ENCODE measurements around the gene CLDN10. TPM values are rescaled to one million over a fixed set of nuclear protein-coding genes. Genes with fewer than 3 reads are reported as not detected.

The CLDN10 gene
- total and polyA plus RNA-seq, 2 experiments from 2014 or later = 0.83 to 2.4 TPM

DNA sequence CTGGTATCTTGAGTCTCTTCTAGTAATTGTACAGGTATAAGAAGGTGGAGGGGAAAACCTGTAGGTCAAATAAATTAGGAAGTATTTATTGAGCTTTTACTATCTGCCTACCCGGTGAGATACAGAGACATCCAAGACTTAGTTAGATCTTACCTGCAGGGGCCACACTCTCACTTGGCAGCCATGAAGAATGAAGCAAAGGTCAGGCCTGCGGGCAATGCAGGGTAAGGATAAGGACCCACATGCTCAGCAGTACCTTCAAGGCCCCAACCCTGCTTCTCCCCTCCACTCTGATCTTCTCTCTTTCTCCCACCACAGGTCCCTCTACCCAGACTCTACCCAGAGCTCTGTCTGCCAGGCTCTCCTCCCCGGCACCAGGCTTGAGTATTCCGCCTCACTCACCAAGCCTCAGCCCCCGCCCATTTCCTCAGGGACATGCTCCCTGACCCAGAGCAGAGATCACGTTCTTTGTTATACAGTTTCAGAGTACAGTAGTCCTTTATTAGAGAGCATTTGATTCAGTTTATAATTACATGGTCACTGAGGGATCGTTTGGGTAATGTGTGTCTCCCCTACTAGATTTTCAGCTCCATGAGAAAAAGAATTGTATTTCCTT lies 18.9 kb upstream of the CLDN10 start:
- H3K36me3 ChIP-seq (replicated peaks; ENCODE audit: insufficient read depth, low read depth) = no peaks in the 10 kb centered on the region
- no peak overlapping the region for H2AFZ ChIP-seq
- H3K4me2 ChIP-seq = no peak overlapping the region
- no peak overlapping the region for H3K4me3 ChIP-seq
- H3K9me3 ChIP-seq (ENCODE audit: low read depth) = no peaks in the 10 kb centered on the region
- no peak overlapping the region for H3K27ac ChIP-seq
- DNase-seq (ENCODE audit: low spot score) = no peak
- no peaks in the 10 kb centered on the region for H3K9me2 ChIP-seq (replicated peaks; ENCODE audit: insufficient read depth)
- H3K79me2 ChIP-seq = no peaks in the 10 kb centered on the region
- H4K20me1 ChIP-seq (ENCODE audit: insufficient read depth, poor library complexity, severe bottlenecking) = no peaks in the 10 kb centered on the region
- WGBS (ENCODE audit: low lambda C conversion rate, missing lambda C conversion rate) = 73% methylated on average over 7 of the region's 7 CpGs
- H3K4me1 ChIP-seq (ENCODE audit: insufficient read depth) = no peaks in the 10 kb centered on the region
- no peaks in the 10 kb centered on the region for H3K27me3 ChIP-seq
- no peak for TF ChIP-seq EZH2 (IDR thresholded peaks at IDR 0.05; ENCODE audit: borderline replicate concordance)
- TF ChIP-seq EZH2phosphoT487 (IDR thresholded peaks at IDR 0.05; ENCODE audit: low read depth, severe bottlenecking, unreplicated experiment) = no peak
- TF ChIP-seq, protein P1, sequence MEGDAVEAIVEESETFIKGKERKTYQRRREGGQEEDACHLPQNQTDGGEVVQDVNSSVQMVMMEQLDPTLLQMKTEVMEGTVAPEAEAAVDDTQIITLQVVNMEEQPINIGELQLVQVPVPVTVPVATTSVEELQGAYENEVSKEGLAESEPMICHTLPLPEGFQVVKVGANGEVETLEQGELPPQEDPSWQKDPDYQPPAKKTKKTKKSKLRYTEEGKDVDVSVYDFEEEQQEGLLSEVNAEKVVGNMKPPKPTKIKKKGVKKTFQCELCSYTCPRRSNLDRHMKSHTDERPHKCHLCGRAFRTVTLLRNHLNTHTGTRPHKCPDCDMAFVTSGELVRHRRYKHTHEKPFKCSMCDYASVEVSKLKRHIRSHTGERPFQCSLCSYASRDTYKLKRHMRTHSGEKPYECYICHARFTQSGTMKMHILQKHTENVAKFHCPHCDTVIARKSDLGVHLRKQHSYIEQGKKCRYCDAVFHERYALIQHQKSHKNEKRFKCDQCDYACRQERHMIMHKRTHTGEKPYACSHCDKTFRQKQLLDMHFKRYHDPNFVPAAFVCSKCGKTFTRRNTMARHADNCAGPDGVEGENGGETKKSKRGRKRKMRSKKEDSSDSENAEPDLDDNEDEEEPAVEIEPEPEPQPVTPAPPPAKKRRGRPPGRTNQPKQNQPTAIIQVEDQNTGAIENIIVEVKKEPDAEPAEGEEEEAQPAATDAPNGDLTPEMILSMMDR (IDR thresholded peaks at IDR 0.05; ENCODE audit: poor library complexity) = no peak

DNA sequence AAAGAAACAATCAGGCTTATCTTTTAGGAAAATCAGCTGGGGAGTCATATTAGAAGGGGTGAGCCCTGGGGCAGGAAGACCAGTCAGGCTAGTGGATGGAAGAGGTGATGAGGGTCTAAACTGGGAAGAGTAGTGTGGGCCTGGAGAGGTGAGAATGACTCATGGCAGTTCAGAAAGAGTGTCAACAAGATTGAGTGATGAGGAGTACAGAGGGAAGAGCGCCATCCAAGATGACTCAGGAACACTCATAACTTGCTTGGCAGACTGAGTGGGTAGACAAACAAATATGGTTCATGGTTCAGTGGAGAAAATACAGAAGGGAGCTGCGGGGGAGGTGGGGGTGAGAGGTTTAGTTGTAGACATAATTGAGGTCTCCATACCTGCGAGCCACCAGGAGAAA lies 17.3 kb upstream of the CLDN10 start:
- Histone ChIP-seq H3K27ac (no peak overlapping the region), H3K4me2 (no peak overlapping the region), H3K4me1 (ENCODE audit: insufficient read depth) (no peaks in the 10 kb centered on the region), H3K79me2 (no peaks in the 10 kb centered on the region), H4K20me1 (ENCODE audit: insufficient read depth, poor library complexity, severe bottlenecking) (no peaks in the 10 kb centered on the region), H2AFZ (no peak overlapping the region), H3K36me3 (replicated peaks; ENCODE audit: insufficient read depth, low read depth) (no peaks in the 10 kb centered on the region), H3K9me2 (replicated peaks; ENCODE audit: insufficient read depth) (no peaks in the 10 kb centered on the region), H3K27me3 (no peaks in the 10 kb centered on the region), H3K4me3 (no peak overlapping the region), H3K9me3 (ENCODE audit: low read depth) (no peaks in the 10 kb centered on the region)
- peak; percentile 45 for DNase-seq (ENCODE audit: low spot score)
- TF ChIP-seq EZH2phosphoT487 (IDR thresholded peaks at IDR 0.05; ENCODE audit: low read depth, severe bottlenecking, unreplicated experiment) = no peak
- TF ChIP-seq, protein P1 (IDR thresholded peaks at IDR 0.05; ENCODE audit: poor library complexity) = no peak
- no peak for TF ChIP-seq EZH2 (IDR thresholded peaks at IDR 0.05; ENCODE audit: borderline replicate concordance)
- WGBS (ENCODE audit: low lambda C conversion rate, missing lambda C conversion rate) = 67% methylated on average over 3 of the region's 3 CpGs

DNA sequence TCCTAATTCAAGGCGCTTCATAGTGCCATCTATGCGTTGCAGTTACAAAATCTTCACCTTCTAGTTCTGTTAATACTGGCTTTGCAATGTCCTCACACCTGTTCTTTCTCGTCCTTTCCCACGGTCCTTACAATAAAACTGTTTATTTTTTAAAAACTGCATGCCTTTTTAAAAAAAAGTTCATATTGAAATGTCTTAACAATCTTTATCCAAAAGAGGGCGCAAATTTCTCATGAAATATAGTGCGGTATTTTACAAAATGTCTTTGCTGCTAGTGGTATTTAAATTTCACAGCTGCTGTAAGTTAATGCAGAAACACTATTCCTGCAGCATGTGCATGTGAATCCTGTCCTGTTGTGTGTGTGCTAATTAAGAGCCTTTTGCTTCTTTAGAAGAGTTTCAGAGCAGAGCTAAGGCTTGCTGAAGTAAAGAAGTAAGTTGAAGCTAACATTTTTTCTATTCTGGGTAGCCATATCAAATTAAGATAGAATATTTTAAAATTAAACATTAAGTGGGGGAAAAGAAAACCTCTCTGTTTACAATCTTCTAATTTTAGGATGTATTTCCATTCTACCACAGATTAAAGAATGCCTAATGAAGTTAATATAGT lies 15.8 kb upstream of the CLDN10 start:
- no peak for TF ChIP-seq EZH2 (IDR thresholded peaks at IDR 0.05; ENCODE audit: borderline replicate concordance)
- no peak for TF ChIP-seq EZH2phosphoT487 (IDR thresholded peaks at IDR 0.05; ENCODE audit: low read depth, severe bottlenecking, unreplicated experiment)
- TF ChIP-seq, protein P1 (IDR thresholded peaks at IDR 0.05; ENCODE audit: poor library complexity) = peak; percentile 59
- Histone ChIP-seq H3K27ac (no peak overlapping the region), H3K4me3 (no peak overlapping the region), H3K4me1 (ENCODE audit: insufficient read depth) (no peaks in the 10 kb centered on the region), H4K20me1 (ENCODE audit: insufficient read depth, poor library complexity, severe bottlenecking) (no peaks in the 10 kb centered on the region), H3K36me3 (replicated peaks; ENCODE audit: insufficient read depth, low read depth) (no peaks in the 10 kb centered on the region), H3K79me2 (no peaks in the 10 kb centered on the region), H3K4me2 (no peak overlapping the region), H3K27me3 (no peaks in the 10 kb centered on the region), H3K9me3 (ENCODE audit: low read depth) (no peaks in the 10 kb centered on the region), H2AFZ (no peak overlapping the region), H3K9me2 (replicated peaks; ENCODE audit: insufficient read depth) (no peaks in the 10 kb centered on the region)
- DNase-seq (ENCODE audit: low spot score) = peak; percentile 43
- 33% methylated on average over 6 of the region's 6 CpGs for WGBS (ENCODE audit: low lambda C conversion rate, missing lambda C conversion rate)
